Adrenal gland (tissue), 12 donors: ENCODE data around the gene CUL9. TPM values are rescaled to one million over a fixed set of nuclear protein-coding genes. Genes with fewer than 3 reads are reported as not detected.
A peak's percentile ranks its signal among the peaks of the same experiment; 100 is the strongest.

ENCODE experiments used
- DNase-seq, 7 donors: peaks; one replicate each; pipeline ENCODE4 v3.0.0-alpha.2; 2019 to 2020
- H3K27ac ChIP-seq, 5 donors: fragments of 200-600 bp; sonication (generic) in 4 of 5; 1 replicate in 3 of 5; 2 replicates in 2 of 5; pipeline versions ENCODE4 v1.5.1 to v1.8.0; 2016 to 2020; ENCODE audit warnings: mild to moderate bottlenecking in 1 of 5
- H3K27me3 ChIP-seq: fragments of 200-600 bp; 2 replicates; pipeline ENCODE4 v1.8.0; 2021
- H3K36me3 ChIP-seq, 2 donors: fragments of 200-600 bp; replicated peaks in 1 of 2; 1 replicate in 1 of 2; 2 replicates in 1 of 2; pipeline versions ENCODE4 v1.5.1 to v1.8.0; 2018 to 2022
- H3K4me1 ChIP-seq, 2 donors: fragments of 200-600 bp; replicated peaks in 1 of 2; 1 replicate in 1 of 2; 2 replicates in 1 of 2; pipeline versions ENCODE4 v1.5.1 to v1.8.0; 2018 to 2021
- H3K4me3 ChIP-seq, 4 donors: fragments of 200-600 bp; sonication (generic) in 3 of 4; one replicate each; pipeline ENCODE4 v1.5.1; 2016 to 2018
- H3K9me3 ChIP-seq, 3 donors: fragments of 200-600 bp; sonication (generic) in 1 of 3; replicated peaks in 1 of 3; 1 replicate in 2 of 3; 2 replicates in 1 of 3; pipeline versions ENCODE4 v1.5.1 to v1.8.0; 2016 to 2021
- POLR2A ChIP-seq, 2 donors: fragments of 450-650 bp; IDR thresholded peaks; one replicate each; pipeline ENCODE4 v1.6.1; 2017; ENCODE audit warnings: antibody characterized with exemption in 2 of 2, mild to moderate bottlenecking in 2 of 2, moderate library complexity in 1 of 2
- WGBS, 4 donors: extraction: QIAGEN DNeasy Blood & Tissue Kit in 2 of 4; methylation state at CpG; one replicate each; pipeline versions ENCODE4 v1.1.5 to v1.1.7; 2013 to 2017; 5-methylcytosine and 5-hydroxymethylcytosine counted together
- intact Hi-C, 2 donors: fragments of 100-400 bp; cut with DNase I; formaldehyde crosslinking; loops; one replicate each; pipeline versions ENCODE4 v1.14.1 to v1.15.0; 2022 to 2023
- polyA plus RNA-seq, 3 donors: library from polyadenylated mRNA; stranded (reverse); fragments of 200-250 nt in 2 of 3; fragments of 350-450 nt in 1 of 3; fragmentation: Illumina TruSeq in 1 of 3; extraction: RNeasy Lipid Tissue Mini Kit (QIAGEN cat#74804) in 1 of 3; gene quantifications; one replicate each; pipeline ENCODE4 v1.2.3, GENCODE V29; 2013 to 2014
- total RNA-seq, 9 donors: library from RNA; depleted of rRNA in 4 of 9; stranded (reverse); fragments of >200 nt in 4 of 9; fragments of 120-200 nt in 1 of 9; fragmentation: NEBNext Ultra II Directional in 1 of 9; extraction: Animal tissue kit (Norgen Biotek cat#: 25700) in 1 of 9; gene quantifications; one replicate each; pipeline versions ENCODE4 v1.1.0 to v1.2.4, GENCODE V29; 2013 to 2023
- TF ChIP-seq, protein P1 (sequence below), 6 experiments: fragments of 450-650 bp in 4 of 6; fragments of 200-600 bp in 2 of 6; sonication (generic) in 1 of 6; IDR thresholded peaks; 1 replicate in 5 of 6; 2 replicates in 1 of 6; pipeline versions ENCODE4 v1.5.1 to v1.8.0; 2016 to 2021; ENCODE audit warnings: antibody characterized with exemption in 6 of 6, mild to moderate bottlenecking in 2 of 6, moderate library complexity in 1 of 6
- donor health status: healthy with polysubstance abuse.
- donor health status: Bipolar disorder and iron deficiency.
- donor health status: DM: yes; HTN: yes; CAD: no.
- donor health status: DM: no; HTN: no; CAD: no.
- donor health status: DM: no; HTN: no; CAD: no.
- donor health status: DM: yes; HTN: yes; CAD: no.

CUL9 gene
- total and polyA plus RNA-seq, 12 donors: 13.3 to 195 (median 33.8) TPM

GRCh38 chr6:43173591-43174262 lies 8.3 kb upstream of the CUL9 start:
- peaks cover 27 to 39% of the 10 kb centered on the region in 2 donors for H3K4me1 ChIP-seq
- intact Hi-C loops: no loop called here
- WGBS, 4 donors: 44 to 61% (median 46%) methylated on average over 9 to 11 of the region's 11 CpGs
- H3K9me3 ChIP-seq: no peaks in the 10 kb centered on the region
- H3K4me3 ChIP-seq: peak overlapping the region in 1 of 4 donors; percentile 96
- peaks cover 0 to 40% of the 10 kb centered on the region in 2 donors for H3K36me3 ChIP-seq
- TF ChIP-seq POLR2A (IDR thresholded peaks at IDR 0.05): no peak
- TF ChIP-seq, protein P1, sequence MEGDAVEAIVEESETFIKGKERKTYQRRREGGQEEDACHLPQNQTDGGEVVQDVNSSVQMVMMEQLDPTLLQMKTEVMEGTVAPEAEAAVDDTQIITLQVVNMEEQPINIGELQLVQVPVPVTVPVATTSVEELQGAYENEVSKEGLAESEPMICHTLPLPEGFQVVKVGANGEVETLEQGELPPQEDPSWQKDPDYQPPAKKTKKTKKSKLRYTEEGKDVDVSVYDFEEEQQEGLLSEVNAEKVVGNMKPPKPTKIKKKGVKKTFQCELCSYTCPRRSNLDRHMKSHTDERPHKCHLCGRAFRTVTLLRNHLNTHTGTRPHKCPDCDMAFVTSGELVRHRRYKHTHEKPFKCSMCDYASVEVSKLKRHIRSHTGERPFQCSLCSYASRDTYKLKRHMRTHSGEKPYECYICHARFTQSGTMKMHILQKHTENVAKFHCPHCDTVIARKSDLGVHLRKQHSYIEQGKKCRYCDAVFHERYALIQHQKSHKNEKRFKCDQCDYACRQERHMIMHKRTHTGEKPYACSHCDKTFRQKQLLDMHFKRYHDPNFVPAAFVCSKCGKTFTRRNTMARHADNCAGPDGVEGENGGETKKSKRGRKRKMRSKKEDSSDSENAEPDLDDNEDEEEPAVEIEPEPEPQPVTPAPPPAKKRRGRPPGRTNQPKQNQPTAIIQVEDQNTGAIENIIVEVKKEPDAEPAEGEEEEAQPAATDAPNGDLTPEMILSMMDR (IDR thresholded peaks at IDR 0.05): no peak
- peak overlapping the region; percentile 78 to 96 (median 89) for H3K27ac ChIP-seq
- DNase-seq: peak in 4 of 7 donors; percentile 24 to 61 (median 41)
- no peaks in the 10 kb centered on the region for H3K27me3 ChIP-seq

DNA sequence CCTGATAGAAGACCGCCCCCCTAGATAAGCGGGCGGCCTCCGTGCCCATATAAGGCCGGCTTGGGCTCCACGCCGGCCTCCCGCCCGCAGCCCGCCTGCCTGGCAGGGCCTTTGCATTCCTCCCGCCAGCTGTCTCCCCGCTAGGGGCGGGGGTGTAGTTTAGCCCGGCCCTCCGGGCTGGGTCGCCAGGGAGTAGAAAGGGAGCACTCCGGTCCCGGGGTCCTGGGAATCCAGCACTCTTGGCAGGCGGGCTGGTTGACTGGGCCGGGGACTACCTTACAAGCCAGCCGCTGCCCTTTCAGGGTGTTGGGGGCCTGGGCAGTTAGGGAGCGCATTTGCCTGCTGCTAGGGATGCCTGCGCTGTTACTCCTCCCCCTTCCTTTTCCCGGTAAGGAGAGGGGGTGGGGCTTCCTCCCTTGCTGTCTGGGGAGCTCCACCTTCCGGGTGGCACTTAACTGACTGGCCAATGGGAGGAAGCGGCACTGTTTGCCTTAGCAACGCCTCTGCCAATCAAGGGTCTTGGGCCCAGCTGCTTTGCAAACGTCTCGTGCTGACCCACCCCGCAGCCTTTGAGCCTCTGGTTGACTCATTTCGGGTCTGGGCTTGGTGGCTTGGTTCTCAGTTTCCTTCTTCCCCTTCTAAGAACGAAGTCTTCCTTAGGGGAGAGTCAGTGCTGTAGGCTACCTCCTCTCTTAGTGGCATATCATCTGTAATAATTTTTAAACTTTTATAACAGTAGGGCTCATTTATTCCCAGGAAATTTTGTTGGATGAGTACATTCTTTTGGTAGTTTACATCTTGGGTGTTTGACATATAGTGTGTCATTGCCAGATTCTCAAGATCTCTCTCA lies 7.5 kb upstream of the CUL9 start:
- WGBS, 4 donors: 1 to 2% (median 1%) methylated on average over 8 to 32 of the region's 32 CpGs
- Histone ChIP-seq H3K27ac (peak overlapping the region; percentile 78 to 96 (median 89)), H3K36me3 (peaks cover 0 to 48% of the 10 kb centered on the region in 2 donors), H3K27me3 (no peaks in the 10 kb centered on the region), H3K4me3 (peak overlapping the region in 2 of 4 donors; percentile 17 to 50), H3K4me1 (peaks cover 27 to 39% of the 10 kb centered on the region in 2 donors), H3K9me3 (no peaks in the 10 kb centered on the region)
- peak; percentile 97 to 100 (median 99) for DNase-seq
- TF ChIP-seq POLR2A (IDR thresholded peaks at IDR 0.05): peak in 1 of 2 donors; percentile 68
- TF ChIP-seq, protein P1 (IDR thresholded peaks at IDR 0.05): peak in 4 of 6 experiments; percentile 25 to 44 (median 36)
- intact Hi-C loops: no loop called here

DNA sequence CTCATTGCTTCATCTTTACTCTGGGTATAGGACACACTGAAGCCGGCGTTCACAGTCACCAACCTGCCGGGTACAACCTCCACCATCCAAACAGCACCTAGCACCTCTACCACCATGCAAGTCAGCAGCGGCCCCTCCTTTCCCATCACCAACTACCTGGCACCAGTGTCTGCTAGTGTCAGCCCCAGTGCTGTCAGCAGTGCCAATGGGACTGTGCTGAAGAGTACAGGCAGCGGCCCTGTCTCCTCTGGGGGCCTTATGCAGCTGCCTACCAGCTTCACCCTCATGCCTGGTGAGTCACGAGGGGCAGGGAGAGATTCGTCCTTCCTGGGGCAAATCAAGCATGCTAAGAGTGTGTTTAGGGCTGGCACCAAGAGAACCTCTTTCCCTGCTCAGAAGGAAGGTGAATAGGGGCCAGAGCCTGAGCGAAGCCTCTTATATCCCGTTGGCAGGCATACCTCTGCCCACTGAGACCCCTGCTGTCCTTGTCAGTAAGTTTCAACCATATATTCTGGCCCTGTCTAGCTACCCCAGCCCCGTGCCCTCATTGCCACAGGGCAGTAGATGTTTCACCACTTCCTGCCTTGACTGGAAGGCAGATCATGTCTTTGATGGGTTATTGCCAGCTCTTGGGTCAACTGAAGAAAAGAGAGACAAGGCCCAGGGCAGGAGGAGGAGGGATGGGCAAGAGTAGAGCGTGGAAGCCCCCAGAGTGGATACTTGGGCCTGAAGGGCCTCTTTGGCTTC lies 6.1 kb upstream of the CUL9 start:
- Histone ChIP-seq H3K27me3 (no peaks in the 10 kb centered on the region), H3K4me3 (no peak overlapping the region), H3K36me3 (peaks cover 0 to 53% of the 10 kb centered on the region in 2 donors), H3K4me1 (peaks cover 23 to 33% of the 10 kb centered on the region in 2 donors), H3K9me3 (no peaks in the 10 kb centered on the region), H3K27ac (peak overlapping the region in 2 of 5 donors; percentile 94 to 96)
- 80 to 89% (median 87%) methylated on average over 4 to 11 of the region's 11 CpGs for WGBS, 4 donors
- peak in 1 of 7 donors; percentile 30 for DNase-seq
- intact Hi-C loops: no loop called here
- TF ChIP-seq POLR2A (IDR thresholded peaks at IDR 0.05): no peak
- TF ChIP-seq, protein P1 (IDR thresholded peaks at IDR 0.05): no peak

GRCh38 chr6:43176423-43176786 lies 5.6 kb upstream of the CUL9 start:
- Histone ChIP-seq H3K9me3 (no peaks in the 10 kb centered on the region), H3K36me3 (peaks cover 0 to 53% of the 10 kb centered on the region in 2 donors), H3K27me3 (no peaks in the 10 kb centered on the region), H3K4me1 (peaks cover 24 to 36% of the 10 kb centered on the region in 2 donors), H3K4me3 (no peak overlapping the region), H3K27ac (peak overlapping the region in 1 of 5 donors; percentile 96)
- TF ChIP-seq POLR2A (IDR thresholded peaks at IDR 0.05): no peak
- TF ChIP-seq, protein P1 (IDR thresholded peaks at IDR 0.05): no peak
- intact Hi-C loops: no loop called here
- DNase-seq: no peak
- WGBS, 4 donors: 91 to 100% (median 95%) methylated on average over 2 to 6 of the region's 6 CpGs
